Measurements from ENCODE around the gene MAPK12. TPM values are rescaled to one million over a fixed set of nuclear protein-coding genes. Genes with fewer than 3 reads are reported as not detected.

MAPK12 gene
- total RNA-seq, 4 donors from 2014 or later, result 1.2 to 37.1 (median 5.4) TPM

DNA sequence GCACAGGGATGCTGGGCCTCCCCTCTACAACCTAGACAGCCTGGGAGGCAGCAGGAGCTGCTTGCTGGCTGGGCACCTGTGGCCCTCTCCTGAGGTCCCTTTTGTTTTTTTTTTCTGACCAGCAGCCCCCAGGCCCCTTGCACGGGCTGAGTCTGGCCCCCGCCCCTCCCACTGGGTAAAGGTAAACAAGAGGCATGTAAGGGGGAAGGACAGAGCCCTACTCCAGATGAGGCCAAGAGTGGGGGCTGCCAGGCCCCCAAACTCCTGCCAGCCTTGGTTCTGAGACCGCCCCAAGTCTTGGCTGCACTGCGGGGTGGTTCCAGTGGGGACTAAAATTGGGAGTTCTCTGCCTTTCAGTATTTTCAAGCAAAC is 36.8 kb upstream of the MAPK12 start:
- Histone ChIP-seq H3K9me3 (no peaks in the 10 kb centered on the region), H3K36me3 (no peaks in the 10 kb centered on the region), H3K4me3 (peak overlapping the region in 1 of 4 donors; percentile 57), H3K4me1 (peaks cover 27 to 92% (median 53%) of the 10 kb centered on the region in 4 donors), H3K27ac (peak overlapping the region in 1 of 4 donors; percentile 97), H3K27me3 (no peaks in the 10 kb centered on the region)
- no peak for TF ChIP-seq POLR2A (IDR thresholded peaks at IDR 0.05)
- TF ChIP-seq, protein P1, sequence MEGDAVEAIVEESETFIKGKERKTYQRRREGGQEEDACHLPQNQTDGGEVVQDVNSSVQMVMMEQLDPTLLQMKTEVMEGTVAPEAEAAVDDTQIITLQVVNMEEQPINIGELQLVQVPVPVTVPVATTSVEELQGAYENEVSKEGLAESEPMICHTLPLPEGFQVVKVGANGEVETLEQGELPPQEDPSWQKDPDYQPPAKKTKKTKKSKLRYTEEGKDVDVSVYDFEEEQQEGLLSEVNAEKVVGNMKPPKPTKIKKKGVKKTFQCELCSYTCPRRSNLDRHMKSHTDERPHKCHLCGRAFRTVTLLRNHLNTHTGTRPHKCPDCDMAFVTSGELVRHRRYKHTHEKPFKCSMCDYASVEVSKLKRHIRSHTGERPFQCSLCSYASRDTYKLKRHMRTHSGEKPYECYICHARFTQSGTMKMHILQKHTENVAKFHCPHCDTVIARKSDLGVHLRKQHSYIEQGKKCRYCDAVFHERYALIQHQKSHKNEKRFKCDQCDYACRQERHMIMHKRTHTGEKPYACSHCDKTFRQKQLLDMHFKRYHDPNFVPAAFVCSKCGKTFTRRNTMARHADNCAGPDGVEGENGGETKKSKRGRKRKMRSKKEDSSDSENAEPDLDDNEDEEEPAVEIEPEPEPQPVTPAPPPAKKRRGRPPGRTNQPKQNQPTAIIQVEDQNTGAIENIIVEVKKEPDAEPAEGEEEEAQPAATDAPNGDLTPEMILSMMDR (IDR thresholded peaks at IDR 0.05), result no peak
- DNase-seq, result no peak

DNA sequence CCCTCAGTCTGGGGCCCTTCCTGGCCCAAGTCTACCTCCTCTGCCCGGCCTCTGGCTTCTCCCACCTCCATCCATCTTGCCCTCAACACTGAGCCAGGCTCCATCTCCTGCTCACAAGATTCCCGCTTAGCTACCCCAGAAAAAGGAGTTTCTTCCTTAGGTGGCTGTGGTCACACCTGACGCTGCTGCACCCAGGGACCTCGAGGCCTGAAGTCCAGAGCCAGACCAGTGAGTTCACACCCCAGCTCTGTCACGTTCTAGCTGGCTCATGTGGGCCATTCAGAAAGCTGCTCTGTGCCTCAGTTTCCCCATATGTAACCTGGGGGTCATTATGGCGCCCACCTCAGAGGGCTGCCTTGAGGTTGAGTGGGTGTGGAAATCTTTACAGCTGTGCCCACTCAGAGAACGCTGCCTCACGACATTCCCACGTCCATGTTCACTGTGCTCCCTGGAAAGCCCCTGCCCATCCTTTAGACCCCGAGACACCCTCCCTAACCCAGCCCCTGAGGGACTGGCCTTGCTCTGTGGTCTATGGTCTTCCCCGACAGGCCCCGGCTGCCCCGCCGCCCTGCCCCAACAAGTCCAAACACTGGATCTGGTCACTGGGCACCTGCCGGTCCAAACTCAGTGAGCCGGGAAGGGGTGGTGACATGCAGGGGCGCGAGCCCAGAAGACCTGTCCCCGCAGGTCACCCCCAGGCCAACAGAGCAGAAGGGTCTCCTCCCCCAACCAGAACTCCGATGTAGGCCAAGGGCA is 36.2 kb upstream of the MAPK12 start:
- DNase-seq, result no peak
- Histone ChIP-seq H3K36me3 (no peaks in the 10 kb centered on the region), H3K9me3 (no peaks in the 10 kb centered on the region), H3K27me3 (no peaks in the 10 kb centered on the region), H3K4me1 (peaks cover 21 to 92% (median 54%) of the 10 kb centered on the region in 4 donors), H3K4me3 (peak overlapping the region in 1 of 4 donors; percentile 57), H3K27ac (peak overlapping the region in 2 of 4 donors; percentile 39 to 97)
- TF ChIP-seq POLR2A (IDR thresholded peaks at IDR 0.05), result no peak
- TF ChIP-seq, protein P1 (IDR thresholded peaks at IDR 0.05), result no peak

DNA sequence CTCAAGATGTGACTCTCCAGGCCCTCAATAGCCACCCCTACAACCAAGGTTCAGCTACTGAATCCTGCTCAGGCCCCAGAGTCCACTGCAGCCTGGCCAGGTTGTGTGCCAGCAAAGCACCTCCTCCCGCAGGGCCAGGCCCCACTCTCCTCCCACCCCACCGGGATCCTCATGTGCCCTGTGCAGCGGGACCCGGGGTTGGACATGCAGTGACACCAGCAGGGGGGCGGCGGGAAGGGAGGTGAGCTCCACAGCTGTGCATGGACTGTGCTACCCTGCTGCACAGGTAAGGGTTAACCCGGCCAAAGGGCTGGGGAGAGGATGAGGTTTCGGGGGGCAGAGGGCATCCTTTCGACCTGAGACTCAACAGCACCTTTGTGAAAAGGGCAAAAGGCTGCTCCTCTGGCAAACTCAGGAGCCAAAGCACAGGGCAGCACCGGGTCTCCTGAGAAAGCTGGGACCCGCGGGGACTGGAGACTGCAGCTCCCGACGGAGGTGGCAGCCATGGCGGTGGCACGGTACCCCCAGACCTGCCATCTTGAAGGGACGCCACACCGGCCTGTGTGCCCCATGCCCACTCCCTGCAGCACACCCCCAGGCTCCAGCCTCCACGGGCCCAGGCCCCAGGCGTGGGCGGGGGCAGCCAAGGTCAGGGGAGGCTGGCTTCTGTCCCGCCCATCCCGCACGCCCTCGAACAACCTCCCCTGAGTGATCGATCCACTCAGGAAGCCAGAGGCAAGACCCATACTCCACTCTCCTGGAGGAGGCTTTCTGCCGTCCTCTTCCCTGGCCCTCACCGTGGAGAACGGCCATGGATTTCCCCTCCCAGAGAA is 35.4 kb upstream of the MAPK12 start:
- DNase-seq, result no peak
- Histone ChIP-seq H3K36me3 (peaks cover 0 to 5% (median 0%) of the 10 kb centered on the region in 3 donors), H3K27ac (peak overlapping the region in 2 of 4 donors; percentile 39 to 55), H3K4me3 (no peak overlapping the region), H3K4me1 (peaks cover 13 to 89% (median 52%) of the 10 kb centered on the region in 4 donors), H3K9me3 (no peaks in the 10 kb centered on the region), H3K27me3 (no peaks in the 10 kb centered on the region)
- no peak for TF ChIP-seq POLR2A (IDR thresholded peaks at IDR 0.05)
- TF ChIP-seq, protein P1 (IDR thresholded peaks at IDR 0.05), result no peak

DNA sequence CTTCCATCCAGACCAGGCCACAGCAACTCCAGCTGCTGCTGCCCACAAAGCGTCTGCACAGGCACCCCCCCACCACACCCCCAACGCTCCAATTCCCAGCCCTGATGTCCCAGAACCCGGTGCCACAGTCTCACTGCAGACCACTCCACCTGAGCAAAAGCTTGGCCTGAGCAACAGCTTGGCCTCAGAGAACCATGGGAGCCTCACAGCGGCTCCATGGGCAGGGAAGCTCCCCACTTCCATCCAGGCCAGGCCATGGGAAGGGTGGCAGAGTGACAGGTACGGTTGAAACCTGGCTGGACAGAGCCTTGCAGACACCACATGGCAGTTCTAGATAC is 32.8 kb upstream of the MAPK12 start:
- peak overlapping the region; percentile 65 to 90 (median 85) for H3K27ac ChIP-seq
- H3K36me3 ChIP-seq, result peaks cover 0 to 31% (median 0%) of the 10 kb centered on the region in 3 donors
- DNase-seq, result no peak
- no peaks in the 10 kb centered on the region for H3K9me3 ChIP-seq
- H3K4me1 ChIP-seq, result peaks cover 4 to 63% (median 36%) of the 10 kb centered on the region in 4 donors
- TF ChIP-seq POLR2A (IDR thresholded peaks at IDR 0.05), result no peak
- TF ChIP-seq, protein P1 (IDR thresholded peaks at IDR 0.05), result no peak
- peak overlapping the region in 2 of 4 donors; percentile 45 to 48 for H3K4me3 ChIP-seq
- H3K27me3 ChIP-seq, result no peaks in the 10 kb centered on the region

DNA sequence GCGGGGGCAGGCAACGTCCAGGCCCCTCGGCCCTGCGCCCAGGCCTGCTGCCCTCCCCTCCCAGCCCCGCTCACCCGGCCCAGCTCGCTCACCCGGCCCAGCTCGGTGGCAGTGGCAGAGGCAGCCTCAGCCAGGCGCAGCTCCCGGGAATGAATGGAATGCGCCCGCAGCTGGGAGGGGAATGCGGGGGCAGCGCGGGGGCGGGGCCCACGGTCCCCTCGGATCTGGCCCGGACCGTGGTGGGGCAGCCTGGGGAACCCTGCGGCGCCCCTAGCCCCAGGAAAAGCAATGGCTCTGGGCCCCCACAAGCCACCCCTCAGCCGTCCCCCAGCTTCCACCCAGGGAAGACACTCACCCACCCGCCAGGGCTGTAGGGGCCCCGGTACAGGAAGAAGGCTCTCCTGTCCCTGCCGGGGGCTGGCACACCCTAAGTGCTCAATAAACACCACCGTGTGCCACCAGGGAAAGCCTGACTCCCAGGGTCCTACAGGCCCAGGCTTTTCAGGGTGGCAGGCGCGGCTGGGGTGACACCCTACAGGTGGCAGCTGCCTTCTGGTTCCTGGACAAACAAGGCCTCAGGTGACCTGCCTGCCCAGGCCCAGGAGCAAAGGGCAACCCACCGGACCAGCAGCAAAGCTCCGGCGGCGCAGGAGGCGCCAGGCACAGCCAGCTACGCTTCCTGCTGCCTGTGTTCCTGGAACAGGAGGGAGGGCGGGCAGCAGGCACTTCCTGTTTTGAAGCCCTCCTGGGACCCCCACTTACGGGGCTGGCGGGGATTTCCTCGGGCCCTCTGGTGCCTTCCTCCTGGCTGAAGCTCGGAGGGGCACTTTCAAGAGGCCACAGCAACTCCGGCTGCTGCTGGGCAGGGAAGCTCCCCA is 32.2 kb upstream of the MAPK12 start:
- H3K27me3 ChIP-seq, result no peaks in the 10 kb centered on the region
- H3K27ac ChIP-seq, result peak overlapping the region; percentile 65 to 90 (median 85)
- peaks cover 4 to 58% (median 30%) of the 10 kb centered on the region in 4 donors for H3K4me1 ChIP-seq
- TF ChIP-seq POLR2A (IDR thresholded peaks at IDR 0.05), result peak; percentile 62 to 65
- TF ChIP-seq, protein P1 (IDR thresholded peaks at IDR 0.05), result peak in 3 of 6 experiments; percentile 36 to 51 (median 41)
- H3K4me3 ChIP-seq, result peak overlapping the region; percentile 1 to 48 (median 34)
- peaks cover 0 to 37% (median 0%) of the 10 kb centered on the region in 3 donors for H3K36me3 ChIP-seq
- H3K9me3 ChIP-seq, result no peaks in the 10 kb centered on the region
- peak in 2 of 3 donors; percentile 87 to 91 for DNase-seq

All from Peyer's patch (tissue), 4 donors.